Neural cell (in vitro differentiated cells): ENCODE measurements around the gene PTPRG. TPM values are rescaled to one million over a fixed set of nuclear protein-coding genes. Genes with fewer than 3 reads are reported as not detected.

Source experiments
- H2AFZ ChIP-seq: fragments of 200-600, 300-800 bp; sonication (generic), shearing (Covaris generic); 2 replicates; pipeline ENCODE4 v1.6.0; 2014; ENCODE audit warnings: low read depth, mild to moderate bottlenecking, antibody characterized with exemption, low read length, moderate library complexity
- H3F3A ChIP-seq: fragments of 200-600 bp; shearing (Covaris generic); 2 replicates; pipeline ENCODE4 v1.6.1; 2016; ENCODE audit warnings: mild to moderate bottlenecking, moderate library complexity, mixed read lengths, antibody characterized with exemption, low read length; ENCODE audit not compliant: insufficient read depth, poor library complexity, severe bottlenecking
- H3K27ac ChIP-seq: fragments of 200-600, 300-800 bp; sonication (generic), shearing (Covaris generic); 2 replicates; pipeline ENCODE4 v1.5.1; 2014; ENCODE audit warnings: mild to moderate bottlenecking, low read length, moderate library complexity
- H3K27me3 ChIP-seq: fragments of 300-800, 200-600 bp; sonication (generic), shearing (Covaris generic); 2 replicates; pipeline ENCODE4 v1.6.0; 2014; ENCODE audit warnings: mild to moderate bottlenecking, low read depth, low read length, moderate library complexity; ENCODE audit not compliant: insufficient read depth
- H3K36me3 ChIP-seq: fragments of 300-800, 200-600 bp; sonication (generic), shearing (Covaris generic); 2 replicates; pipeline ENCODE4 v1.5.1; 2014; ENCODE audit warnings: mild to moderate bottlenecking, antibody characterized with exemption, low read length, moderate library complexity; ENCODE audit not compliant: insufficient read depth
- H3K4me2 ChIP-seq: fragments of 300-800, 200-600 bp; sonication (generic), shearing (Covaris generic); 2 replicates; pipeline ENCODE4 v1.6.0; 2014; ENCODE audit warnings: mild to moderate bottlenecking, low read length
- H3K4me3 ChIP-seq: fragments of 300-800, 200-600 bp; sonication (generic), shearing (Covaris generic); 2 replicates; pipeline ENCODE4 v1.5.1; 2014; ENCODE audit warnings: mild to moderate bottlenecking, low read length, moderate library complexity
- H3K79me2 ChIP-seq: fragments of 200-600 bp; shearing (Covaris generic); replicated peaks from 2 replicates; pipeline ENCODE4 v1.6.0; 2014; ENCODE audit warnings: mild to moderate bottlenecking, low read length, moderate library complexity; ENCODE audit not compliant: insufficient read depth
- H3K9ac ChIP-seq: fragments of 300-800, 200-600 bp; sonication (generic), shearing (Covaris generic); 2 replicates; pipeline ENCODE4 v1.6.1; 2016; ENCODE audit warnings: mild to moderate bottlenecking, low read length, mixed read lengths
- H3K9me2 ChIP-seq: fragments of 200-600 bp; shearing (Covaris generic); 2 replicates; pipeline ENCODE4 v1.6.1; 2016; ENCODE audit warnings: mild to moderate bottlenecking, low read length, mixed read lengths; ENCODE audit not compliant: insufficient read depth
- H3K9me3 ChIP-seq: fragments of 200-600, 300-800 bp; sonication (generic), shearing (Covaris generic); 2 replicates; pipeline ENCODE4 v1.6.1; 2016; ENCODE audit warnings: mild to moderate bottlenecking, mixed run types, low read length, moderate library complexity, mixed read lengths
- H4K20me1 ChIP-seq: fragments of 200-600 bp; shearing (Covaris generic); 2 replicates; pipeline ENCODE4 v1.6.1; 2016; ENCODE audit warnings: mild to moderate bottlenecking, mixed run types; ENCODE audit not compliant: insufficient read depth
- EP300 ChIP-seq: fragments of 450-650 bp; conservative IDR thresholded peaks from 2 replicates; pipeline ENCODE4 v1.6.1; 2014; ENCODE audit warnings: antibody characterized with exemption, mild to moderate bottlenecking, moderate library complexity; ENCODE audit not compliant: poor library complexity, severe bottlenecking
- EZH2 ChIP-seq: fragments of 200-600, 300-800 bp; shearing (Covaris generic), sonication (generic); IDR thresholded peaks from 2 replicates; pipeline ENCODE4 v1.6.1; 2014; ENCODE audit warnings: antibody characterized with exemption, low read length, borderline replicate concordance, mild to moderate bottlenecking; ENCODE audit not compliant: insufficient read depth, poor library complexity, severe bottlenecking
- MXI1 ChIP-seq: fragments of 450-650 bp; conservative IDR thresholded peaks from 2 replicates; pipeline ENCODE4 v1.6.1; 2014; ENCODE audit warnings: antibody characterized with exemption, mild to moderate bottlenecking; ENCODE audit not compliant: poor library complexity, severe bottlenecking
- POLR2AphosphoS5 ChIP-seq: IDR thresholded peaks from 2 replicates; pipeline ENCODE4 v1.6.1; 2012
- RAD21 ChIP-seq: fragments of 450-650 bp; conservative IDR thresholded peaks from 2 replicates; pipeline ENCODE4 v1.6.1; 2014; ENCODE audit warnings: antibody characterized with exemption, mild to moderate bottlenecking, moderate library complexity
- SMC3 ChIP-seq: fragments of 450-650 bp; conservative IDR thresholded peaks from 2 replicates; pipeline ENCODE4 v1.6.1; 2014; ENCODE audit warnings: antibody characterized with exemption, mild to moderate bottlenecking, moderate library complexity; ENCODE audit not compliant: poor library complexity
- TAF1 ChIP-seq: IDR thresholded peaks from 2 replicates; pipeline ENCODE4 v1.6.1; 2012; ENCODE audit warnings: low read depth
- polyA plus RNA-seq: library from polyadenylated mRNA; depleted of rRNA; stranded (reverse); fragments of >200 nt; gene quantifications from 2 replicates; pipeline ENCODE4 v1.2.3, GENCODE V29; 2014
- TF ChIP-seq, protein P1 (sequence below): IDR thresholded peaks from 2 replicates; pipeline ENCODE4 v1.6.1; 2012; ENCODE audit warnings: borderline replicate concordance
- TF ChIP-seq, protein P2 (sequence below): fragments of 450-650 bp; IDR thresholded peaks from 2 replicates; pipeline ENCODE4 v1.5.1; 2014; ENCODE audit warnings: antibody characterized with exemption, mild to moderate bottlenecking, moderate library complexity; ENCODE audit not compliant: poor library complexity, severe bottlenecking

Gene PTPRG
- polyA plus RNA-seq, 1 donor from 2014 or later: 33.1 TPM

DNA sequence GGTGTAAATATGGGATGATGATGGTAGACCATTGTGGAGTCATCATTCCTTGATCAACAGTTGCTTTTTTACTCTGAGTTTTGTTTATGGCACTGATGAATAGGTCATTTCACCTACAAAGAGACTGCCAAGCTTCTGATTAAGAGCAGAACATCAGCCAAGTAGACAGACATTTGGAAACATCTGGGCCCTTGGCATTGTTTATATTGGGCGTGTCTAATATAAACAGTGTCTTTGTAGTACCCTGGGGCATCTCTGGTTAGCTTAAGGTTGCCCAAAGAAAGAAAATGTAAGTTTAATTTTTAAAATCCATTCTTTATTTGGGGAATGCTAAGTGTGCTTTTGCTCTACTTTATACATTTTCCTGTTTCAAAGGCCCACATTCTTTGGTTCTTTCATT lies 435.0 kb downstream of the PTPRG start:
- Histone ChIP-seq H3K79me2 (no peaks in the 10 kb centered on the region), H3K4me2 (no peak overlapping the region), H3F3A (no peaks in the 10 kb centered on the region), H3K9ac (no peak overlapping the region), H3K9me3 (no peaks in the 10 kb centered on the region), H2AFZ (no peak overlapping the region), H4K20me1 (no peaks in the 10 kb centered on the region), H3K27ac (no peak overlapping the region), H3K4me3 (no peak overlapping the region), H3K9me2 (no peaks in the 10 kb centered on the region), H3K27me3 (no peaks in the 10 kb centered on the region), H3K36me3 (no peaks in the 10 kb centered on the region)
- TF ChIP-seq TAF1: no peak
- TF ChIP-seq, protein P1, sequence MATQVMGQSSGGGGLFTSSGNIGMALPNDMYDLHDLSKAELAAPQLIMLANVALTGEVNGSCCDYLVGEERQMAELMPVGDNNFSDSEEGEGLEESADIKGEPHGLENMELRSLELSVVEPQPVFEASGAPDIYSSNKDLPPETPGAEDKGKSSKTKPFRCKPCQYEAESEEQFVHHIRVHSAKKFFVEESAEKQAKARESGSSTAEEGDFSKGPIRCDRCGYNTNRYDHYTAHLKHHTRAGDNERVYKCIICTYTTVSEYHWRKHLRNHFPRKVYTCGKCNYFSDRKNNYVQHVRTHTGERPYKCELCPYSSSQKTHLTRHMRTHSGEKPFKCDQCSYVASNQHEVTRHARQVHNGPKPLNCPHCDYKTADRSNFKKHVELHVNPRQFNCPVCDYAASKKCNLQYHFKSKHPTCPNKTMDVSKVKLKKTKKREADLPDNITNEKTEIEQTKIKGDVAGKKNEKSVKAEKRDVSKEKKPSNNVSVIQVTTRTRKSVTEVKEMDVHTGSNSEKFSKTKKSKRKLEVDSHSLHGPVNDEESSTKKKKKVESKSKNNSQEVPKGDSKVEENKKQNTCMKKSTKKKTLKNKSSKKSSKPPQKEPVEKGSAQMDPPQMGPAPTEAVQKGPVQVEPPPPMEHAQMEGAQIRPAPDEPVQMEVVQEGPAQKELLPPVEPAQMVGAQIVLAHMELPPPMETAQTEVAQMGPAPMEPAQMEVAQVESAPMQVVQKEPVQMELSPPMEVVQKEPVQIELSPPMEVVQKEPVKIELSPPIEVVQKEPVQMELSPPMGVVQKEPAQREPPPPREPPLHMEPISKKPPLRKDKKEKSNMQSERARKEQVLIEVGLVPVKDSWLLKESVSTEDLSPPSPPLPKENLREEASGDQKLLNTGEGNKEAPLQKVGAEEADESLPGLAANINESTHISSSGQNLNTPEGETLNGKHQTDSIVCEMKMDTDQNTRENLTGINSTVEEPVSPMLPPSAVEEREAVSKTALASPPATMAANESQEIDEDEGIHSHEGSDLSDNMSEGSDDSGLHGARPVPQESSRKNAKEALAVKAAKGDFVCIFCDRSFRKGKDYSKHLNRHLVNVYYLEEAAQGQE: no peak
- TF ChIP-seq SMC3: no peak
- no peak for TF ChIP-seq POLR2AphosphoS5
- TF ChIP-seq RAD21: no peak

DNA sequence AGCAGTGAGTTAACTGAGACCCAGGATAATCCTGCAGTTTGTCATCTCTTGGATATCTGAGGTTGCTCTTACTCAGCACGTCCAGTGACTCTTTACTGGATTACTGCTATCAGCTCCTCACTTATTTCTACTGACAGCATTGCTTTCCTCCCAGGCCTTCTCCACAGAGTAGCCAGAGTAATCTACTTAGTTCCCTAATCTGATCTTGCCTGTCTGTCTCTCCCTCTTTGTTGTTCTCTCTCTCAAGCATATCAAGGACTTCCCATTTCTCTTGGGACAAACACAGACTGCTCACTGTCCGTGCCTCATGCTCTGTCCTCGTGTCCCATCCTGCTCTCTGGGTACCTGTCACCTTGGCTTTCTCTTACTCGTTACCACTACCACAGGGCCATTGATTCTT lies 435.7 kb downstream of the PTPRG start:
- H3K4me2 ChIP-seq: no peak overlapping the region
- H3K4me3 ChIP-seq: no peak overlapping the region
- no peaks in the 10 kb centered on the region for H3K9me3 ChIP-seq
- H3K9ac ChIP-seq: no peak overlapping the region
- no peaks in the 10 kb centered on the region for H3K36me3 ChIP-seq
- no peaks in the 10 kb centered on the region for H3F3A ChIP-seq
- H3K27ac ChIP-seq: no peak overlapping the region
- H2AFZ ChIP-seq: no peak overlapping the region
- no peak for TF ChIP-seq SMC3
- no peak for TF ChIP-seq TAF1
- TF ChIP-seq, protein P1: no peak
- no peak for TF ChIP-seq RAD21
- H3K9me2 ChIP-seq: no peaks in the 10 kb centered on the region
- H4K20me1 ChIP-seq: no peaks in the 10 kb centered on the region
- H3K79me2 ChIP-seq: no peaks in the 10 kb centered on the region
- no peaks in the 10 kb centered on the region for H3K27me3 ChIP-seq

DNA sequence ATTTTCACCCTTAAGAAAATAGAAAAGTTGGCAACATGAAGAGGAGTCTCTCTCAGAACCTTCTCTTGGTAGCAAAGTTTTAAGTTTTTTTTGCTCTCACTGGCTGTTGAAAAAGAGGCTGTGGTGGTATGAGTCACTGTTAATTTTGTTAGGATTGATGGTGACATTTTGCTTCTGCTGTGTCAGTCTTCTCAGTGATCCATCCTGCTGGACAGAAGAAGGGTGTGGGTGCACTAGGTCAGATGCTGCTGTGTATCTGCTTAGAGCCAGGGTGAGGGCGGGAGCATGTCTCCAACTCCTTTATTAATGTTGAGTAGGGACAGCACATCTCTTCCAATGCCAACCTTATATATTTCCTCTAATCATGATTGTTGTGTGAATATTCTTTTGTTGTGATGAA lies 442.5 kb downstream of the PTPRG start:
- no peak overlapping the region for H2AFZ ChIP-seq
- no peaks in the 10 kb centered on the region for H4K20me1 ChIP-seq
- TF ChIP-seq TAF1: no peak
- TF ChIP-seq EZH2: no peak
- no peak for TF ChIP-seq EP300
- no peak for TF ChIP-seq MXI1
- no peak for TF ChIP-seq SMC3
- TF ChIP-seq, protein P2, sequence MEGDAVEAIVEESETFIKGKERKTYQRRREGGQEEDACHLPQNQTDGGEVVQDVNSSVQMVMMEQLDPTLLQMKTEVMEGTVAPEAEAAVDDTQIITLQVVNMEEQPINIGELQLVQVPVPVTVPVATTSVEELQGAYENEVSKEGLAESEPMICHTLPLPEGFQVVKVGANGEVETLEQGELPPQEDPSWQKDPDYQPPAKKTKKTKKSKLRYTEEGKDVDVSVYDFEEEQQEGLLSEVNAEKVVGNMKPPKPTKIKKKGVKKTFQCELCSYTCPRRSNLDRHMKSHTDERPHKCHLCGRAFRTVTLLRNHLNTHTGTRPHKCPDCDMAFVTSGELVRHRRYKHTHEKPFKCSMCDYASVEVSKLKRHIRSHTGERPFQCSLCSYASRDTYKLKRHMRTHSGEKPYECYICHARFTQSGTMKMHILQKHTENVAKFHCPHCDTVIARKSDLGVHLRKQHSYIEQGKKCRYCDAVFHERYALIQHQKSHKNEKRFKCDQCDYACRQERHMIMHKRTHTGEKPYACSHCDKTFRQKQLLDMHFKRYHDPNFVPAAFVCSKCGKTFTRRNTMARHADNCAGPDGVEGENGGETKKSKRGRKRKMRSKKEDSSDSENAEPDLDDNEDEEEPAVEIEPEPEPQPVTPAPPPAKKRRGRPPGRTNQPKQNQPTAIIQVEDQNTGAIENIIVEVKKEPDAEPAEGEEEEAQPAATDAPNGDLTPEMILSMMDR: no peak
- TF ChIP-seq RAD21: no peak
- TF ChIP-seq, protein P1: no peak
- TF ChIP-seq POLR2AphosphoS5: no peak
- H3K9me2 ChIP-seq: no peaks in the 10 kb centered on the region
- no peak overlapping the region for H3K9ac ChIP-seq
- H3K4me3 ChIP-seq: no peak overlapping the region
- no peaks in the 10 kb centered on the region for H3K9me3 ChIP-seq
- H3K27me3 ChIP-seq: no peaks in the 10 kb centered on the region
- H3K4me2 ChIP-seq: no peak overlapping the region
- H3F3A ChIP-seq: no peaks in the 10 kb centered on the region
- H3K36me3 ChIP-seq: no peaks in the 10 kb centered on the region
- no peaks in the 10 kb centered on the region for H3K79me2 ChIP-seq
- H3K27ac ChIP-seq: no peak overlapping the region
